Measurements from ENCODE around the gene MACF1. TPM values are rescaled to one million over a fixed set of nuclear protein-coding genes. Genes with fewer than 3 reads are reported as not detected.

MACF1 gene
- total RNA-seq, 1 experiment from 2014 or later = 103 TPM

GRCh38 chr1:39283858-39284257 lies 79.4 kb downstream of the MACF1 start:
- Histone ChIP-seq H3F3A (ENCODE audit: low read length, unreplicated experiment) (no peaks in the 10 kb centered on the region), H3K4me1 (ENCODE audit: insufficient read depth, low read length) (no peaks in the 10 kb centered on the region), H3K9me2 (replicated peaks; ENCODE audit: low read length) (no peaks in the 10 kb centered on the region), H2AFZ (ENCODE audit: low read length) (no peak overlapping the region), H3K9ac (ENCODE audit: low read length) (no peak overlapping the region), H3K4me3 (ENCODE audit: low read length) (no peak overlapping the region), H3K79me2 (ENCODE audit: low read length) (no peaks in the 10 kb centered on the region), H4K20me1 (ENCODE audit: low read length) (no peaks in the 10 kb centered on the region), H3K36me3 (ENCODE audit: low read depth, low read length) (peaks cover 18% of the 10 kb centered on the region), H3K27ac (ENCODE audit: low read length) (no peak overlapping the region), H3K9me3 (ENCODE audit: low read length) (no peaks in the 10 kb centered on the region), H3K27me3 (ENCODE audit: low read length) (no peaks in the 10 kb centered on the region), H3K4me2 (ENCODE audit: low read length) (no peak overlapping the region)
- CTCF ChIA-PET = no interaction called here
- no peak for DNase-seq
- POLR2A ChIA-PET (ENCODE audit: unreplicated experiment) = interaction anchor here (0.6 kb wide), 1 partner anchor 400 kb away, joined by 3 read pairs; no protein-coding TSS in a partner anchor
- intact Hi-C loops (cut with micrococcal nuclease) = no loop called here
- no peak for TF ChIP-seq EZH2phosphoT487 (IDR thresholded peaks at IDR 0.05; ENCODE audit: borderline replicate concordance, low read length)
- TF ChIP-seq EZH2 (IDR thresholded peaks at IDR 0.05; ENCODE audit: low read length, unreplicated experiment) = no peak
- TF ChIP-seq CTCF (conservative IDR thresholded peaks at IDR 0.05; ENCODE audit: low read depth, low read length) = no peak
- BruUV-seq (replicated peaks) = no TSS peak
- no peak for ATAC-seq

GRCh38 chr1:39287541-39287940 lies 83.0 kb downstream of the MACF1 start:
- Histone ChIP-seq H3K36me3 (ENCODE audit: low read depth, low read length) (peaks cover 20% of the 10 kb centered on the region), H3K4me3 (ENCODE audit: low read length) (no peak overlapping the region), H3K79me2 (ENCODE audit: low read length) (no peaks in the 10 kb centered on the region), H3K27me3 (ENCODE audit: low read length) (no peaks in the 10 kb centered on the region), H3K4me1 (ENCODE audit: insufficient read depth, low read length) (no peaks in the 10 kb centered on the region), H2AFZ (ENCODE audit: low read length) (no peak overlapping the region), H4K20me1 (ENCODE audit: low read length) (no peaks in the 10 kb centered on the region), H3K27ac (ENCODE audit: low read length) (no peak overlapping the region), H3K9me3 (ENCODE audit: low read length) (no peaks in the 10 kb centered on the region), H3K4me2 (ENCODE audit: low read length) (no peak overlapping the region), H3K9me2 (replicated peaks; ENCODE audit: low read length) (no peaks in the 10 kb centered on the region), H3K9ac (ENCODE audit: low read length) (no peak overlapping the region), H3F3A (ENCODE audit: low read length, unreplicated experiment) (no peaks in the 10 kb centered on the region)
- TF ChIP-seq EZH2 (IDR thresholded peaks at IDR 0.05; ENCODE audit: low read length, unreplicated experiment) = no peak
- TF ChIP-seq CTCF (conservative IDR thresholded peaks at IDR 0.05; ENCODE audit: low read depth, low read length) = no peak
- TF ChIP-seq EZH2phosphoT487 (IDR thresholded peaks at IDR 0.05; ENCODE audit: borderline replicate concordance, low read length) = no peak
- POLR2A ChIA-PET (ENCODE audit: unreplicated experiment) = no interaction called here
- CTCF ChIA-PET = no interaction called here
- BruUV-seq (replicated peaks) = no TSS peak
- ATAC-seq = no peak
- intact Hi-C loops (cut with micrococcal nuclease) = no loop called here
- DNase-seq = no peak

DNA sequence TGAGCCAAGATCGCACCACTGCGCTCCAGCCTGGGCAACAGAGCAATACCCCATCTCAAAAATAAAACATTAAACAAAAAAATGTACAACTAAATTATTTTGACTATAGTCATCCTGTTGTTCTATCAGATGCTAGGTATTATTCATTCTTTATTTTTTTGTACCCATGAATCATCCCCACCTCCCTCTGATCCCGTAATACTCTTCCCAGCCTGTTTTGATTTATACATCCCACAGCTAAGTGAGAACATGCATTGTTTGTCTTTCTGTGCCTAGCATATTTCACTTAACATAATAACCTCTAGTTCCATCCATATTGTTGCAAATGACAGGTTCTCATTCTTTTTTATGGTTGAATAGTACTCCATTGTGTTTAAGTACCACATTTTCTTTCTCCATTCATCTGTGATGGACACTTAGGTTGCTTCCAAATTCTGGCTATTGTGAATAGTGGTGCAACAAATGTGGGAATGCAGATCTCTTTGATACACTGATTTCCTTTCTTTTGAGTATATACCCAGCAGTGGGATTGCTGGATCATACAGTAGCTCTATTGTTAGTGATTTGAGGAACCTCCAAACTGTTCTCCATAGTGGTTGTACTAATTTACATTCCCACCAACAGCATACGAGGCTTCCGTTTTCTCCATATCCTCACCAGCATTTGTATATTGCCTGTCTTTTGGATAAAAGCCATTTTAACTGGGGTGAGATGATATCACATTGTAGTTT lies 84.4 kb downstream of the MACF1 start:
- Histone ChIP-seq H3K27ac (ENCODE audit: low read length) (no peak overlapping the region), H3K27me3 (ENCODE audit: low read length) (no peaks in the 10 kb centered on the region), H3K4me3 (ENCODE audit: low read length) (no peak overlapping the region), H3K36me3 (ENCODE audit: low read depth, low read length) (peaks cover 18% of the 10 kb centered on the region), H3F3A (ENCODE audit: low read length, unreplicated experiment) (no peaks in the 10 kb centered on the region), H3K79me2 (ENCODE audit: low read length) (no peaks in the 10 kb centered on the region), H2AFZ (ENCODE audit: low read length) (no peak overlapping the region), H3K9me2 (replicated peaks; ENCODE audit: low read length) (no peaks in the 10 kb centered on the region), H3K9ac (ENCODE audit: low read length) (no peak overlapping the region), H3K4me1 (ENCODE audit: insufficient read depth, low read length) (no peaks in the 10 kb centered on the region), H4K20me1 (ENCODE audit: low read length) (no peaks in the 10 kb centered on the region), H3K4me2 (ENCODE audit: low read length) (no peak overlapping the region), H3K9me3 (ENCODE audit: low read length) (no peaks in the 10 kb centered on the region)
- POLR2A ChIA-PET (ENCODE audit: unreplicated experiment) = no interaction called here
- DNase-seq (no peak), ATAC-seq (no peak)
- intact Hi-C loops (cut with micrococcal nuclease) = no loop called here
- BruUV-seq (replicated peaks) = no TSS peak
- TF ChIP-seq EZH2 (IDR thresholded peaks at IDR 0.05; ENCODE audit: low read length, unreplicated experiment) (no peak), CTCF (conservative IDR thresholded peaks at IDR 0.05; ENCODE audit: low read depth, low read length) (no peak), EZH2phosphoT487 (IDR thresholded peaks at IDR 0.05; ENCODE audit: borderline replicate concordance, low read length) (no peak)
- CTCF ChIA-PET = interaction anchor here (0.6 kb wide), 1 partner anchor 190 kb away, joined by 3 read pairs; no protein-coding TSS in a partner anchor

Measured in PC-3 (cell line).